Measurements from ENCODE around the gene LAMB2. TPM values are rescaled to one million over a fixed set of nuclear protein-coding genes. Genes with fewer than 3 reads are reported as not detected.
A peak's percentile ranks its signal among the peaks of the same experiment; 100 is the strongest.

The LAMB2 gene
- total RNA-seq, 1 experiment from 2014 or later, result 118 TPM

GRCh38 chr3:49151610-49152009, 18.8 kb upstream of the LAMB2 start:
- POLR2A ChIA-PET, result no interaction called here
- CTCF ChIA-PET, result no interaction called here
- H3K27ac Mint-ChIP-seq, result peak overlapping the region; percentile 37; the same call in 1 of the 2 replicates
- DNase-seq (ENCODE audit: low spot score) (no peak), ATAC-seq (peak; percentile 63)
- no peaks in the 10 kb centered on the region for H3K36me3 Mint-ChIP-seq
- H3K9me3 Mint-ChIP-seq, result no peaks in the 10 kb centered on the region
- H3K4me1 Mint-ChIP-seq, result peaks cover 4% of the 10 kb centered on the region; the same call in 1 of the 2 replicates
- TF ChIP-seq ZNF416 (CRISPR knock-in tag; IDR thresholded peaks at IDR 0.05), result no peak
- no peak for TF ChIP-seq ESRRA (CRISPR knock-in tag; IDR thresholded peaks at IDR 0.05; ENCODE audit: borderline replicate concordance)
- TF ChIP-seq, protein P1, sequence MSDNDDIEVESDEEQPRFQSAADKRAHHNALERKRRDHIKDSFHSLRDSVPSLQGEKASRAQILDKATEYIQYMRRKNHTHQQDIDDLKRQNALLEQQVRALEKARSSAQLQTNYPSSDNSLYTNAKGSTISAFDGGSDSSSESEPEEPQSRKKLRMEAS (CRISPR knock-in tag; IDR thresholded peaks at IDR 0.05), result no peak
- TF ChIP-seq, protein P2, sequence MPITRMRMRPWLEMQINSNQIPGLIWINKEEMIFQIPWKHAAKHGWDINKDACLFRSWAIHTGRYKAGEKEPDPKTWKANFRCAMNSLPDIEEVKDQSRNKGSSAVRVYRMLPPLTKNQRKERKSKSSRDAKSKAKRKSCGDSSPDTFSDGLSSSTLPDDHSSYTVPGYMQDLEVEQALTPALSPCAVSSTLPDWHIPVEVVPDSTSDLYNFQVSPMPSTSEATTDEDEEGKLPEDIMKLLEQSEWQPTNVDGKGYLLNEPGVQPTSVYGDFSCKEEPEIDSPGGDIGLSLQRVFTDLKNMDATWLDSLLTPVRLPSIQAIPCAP (CRISPR knock-in tag; IDR thresholded peaks at IDR 0.05), result no peak
- no peak for TF ChIP-seq GABPB1 (CRISPR knock-in tag; IDR thresholded peaks at IDR 0.05)
- TF ChIP-seq GTF2I (CRISPR knock-in tag; conservative IDR thresholded peaks at IDR 0.05), result no peak
- TF ChIP-seq, protein P3, sequence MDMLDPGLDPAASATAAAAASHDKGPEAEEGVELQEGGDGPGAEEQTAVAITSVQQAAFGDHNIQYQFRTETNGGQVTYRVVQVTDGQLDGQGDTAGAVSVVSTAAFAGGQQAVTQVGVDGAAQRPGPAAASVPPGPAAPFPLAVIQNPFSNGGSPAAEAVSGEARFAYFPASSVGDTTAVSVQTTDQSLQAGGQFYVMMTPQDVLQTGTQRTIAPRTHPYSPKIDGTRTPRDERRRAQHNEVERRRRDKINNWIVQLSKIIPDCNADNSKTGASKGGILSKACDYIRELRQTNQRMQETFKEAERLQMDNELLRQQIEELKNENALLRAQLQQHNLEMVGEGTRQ (CRISPR knock-in tag; IDR thresholded peaks at IDR 0.05), result no peak
- TF ChIP-seq OVOL2 (CRISPR knock-in tag; IDR thresholded peaks at IDR 0.05; ENCODE audit: borderline replicate concordance), result no peak
- TF ChIP-seq SMAD3 (CRISPR knock-in tag; IDR thresholded peaks at IDR 0.05; ENCODE audit: borderline replicate concordance), result no peak
- TF ChIP-seq HMGA2 (CRISPR knock-in tag; IDR thresholded peaks at IDR 0.05), result no peak
- TF ChIP-seq ELF4 (CRISPR knock-in tag; IDR thresholded peaks at IDR 0.05; ENCODE audit: low read depth), result no peak
- TF ChIP-seq SP1 (CRISPR knock-in tag; conservative IDR thresholded peaks at IDR 0.05), result no peak
- TF ChIP-seq ZNF396 (CRISPR knock-in tag; IDR thresholded peaks at IDR 0.05; ENCODE audit: borderline replicate concordance), result no peak
- TF ChIP-seq, protein P4, sequence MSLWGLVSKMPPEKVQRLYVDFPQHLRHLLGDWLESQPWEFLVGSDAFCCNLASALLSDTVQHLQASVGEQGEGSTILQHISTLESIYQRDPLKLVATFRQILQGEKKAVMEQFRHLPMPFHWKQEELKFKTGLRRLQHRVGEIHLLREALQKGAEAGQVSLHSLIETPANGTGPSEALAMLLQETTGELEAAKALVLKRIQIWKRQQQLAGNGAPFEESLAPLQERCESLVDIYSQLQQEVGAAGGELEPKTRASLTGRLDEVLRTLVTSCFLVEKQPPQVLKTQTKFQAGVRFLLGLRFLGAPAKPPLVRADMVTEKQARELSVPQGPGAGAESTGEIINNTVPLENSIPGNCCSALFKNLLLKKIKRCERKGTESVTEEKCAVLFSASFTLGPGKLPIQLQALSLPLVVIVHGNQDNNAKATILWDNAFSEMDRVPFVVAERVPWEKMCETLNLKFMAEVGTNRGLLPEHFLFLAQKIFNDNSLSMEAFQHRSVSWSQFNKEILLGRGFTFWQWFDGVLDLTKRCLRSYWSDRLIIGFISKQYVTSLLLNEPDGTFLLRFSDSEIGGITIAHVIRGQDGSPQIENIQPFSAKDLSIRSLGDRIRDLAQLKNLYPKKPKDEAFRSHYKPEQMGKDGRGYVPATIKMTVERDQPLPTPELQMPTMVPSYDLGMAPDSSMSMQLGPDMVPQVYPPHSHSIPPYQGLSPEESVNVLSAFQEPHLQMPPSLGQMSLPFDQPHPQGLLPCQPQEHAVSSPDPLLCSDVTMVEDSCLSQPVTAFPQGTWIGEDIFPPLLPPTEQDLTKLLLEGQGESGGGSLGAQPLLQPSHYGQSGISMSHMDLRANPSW (CRISPR knock-in tag; conservative IDR thresholded peaks at IDR 0.05; ENCODE audit: low read depth), result no peak
- H3K27me3 Mint-ChIP-seq (ENCODE audit: low read depth), result peaks cover 57% of the 10 kb centered on the region
- no peak overlapping the region for H3K4me3 Mint-ChIP-seq

- DNase-seq (ENCODE audit: low spot score), result no peak
- Mint-ChIP-seq H3K9me3 (peaks cover 3% of the 10 kb centered on the region), H3K27me3 (ENCODE audit: low read depth) (peaks cover 55% of the 10 kb centered on the region), H3K4me3 (no peak overlapping the region), H3K36me3 (peaks cover under 1% of the 10 kb centered on the region; the same call in 1 of the 2 replicates), H3K4me1 (peaks cover 4% of the 10 kb centered on the region; the same call in 1 of the 2 replicates), H3K27ac (no peak overlapping the region)
- ChIA-PET POLR2A (no interaction called here), CTCF (interaction anchor here (0.5 to 1.1 kb wide), 3 partner anchors 23 to 277 kb away, joined by 3 to 5 read pairs (median 3); partner anchors contain the start of gene KLHDC8B)
- ATAC-seq, result no peak
- TF ChIP-seq GTF2I (CRISPR knock-in tag; conservative IDR thresholded peaks at IDR 0.05) (no peak), GABPB1 (CRISPR knock-in tag; IDR thresholded peaks at IDR 0.05) (no peak), ETV6 (CRISPR knock-in tag; IDR thresholded peaks at IDR 0.05) (no peak), SMAD3 (CRISPR knock-in tag; IDR thresholded peaks at IDR 0.05; ENCODE audit: borderline replicate concordance) (no peak), MXD4 (CRISPR knock-in tag; IDR thresholded peaks at IDR 0.05; ENCODE audit: borderline replicate concordance) (no peak), ZNF232 (CRISPR knock-in tag; IDR thresholded peaks at IDR 0.05) (no peak), ATF6 (CRISPR knock-in tag; IDR thresholded peaks at IDR 0.05) (no peak), ZNF121 (CRISPR knock-in tag; IDR thresholded peaks at IDR 0.05) (no peak), SMAD4 (CRISPR knock-in tag; IDR thresholded peaks at IDR 0.05) (no peak), MYBL2 (CRISPR knock-in tag; IDR thresholded peaks at IDR 0.05) (no peak)
- TF ChIP-seq, protein P5, sequence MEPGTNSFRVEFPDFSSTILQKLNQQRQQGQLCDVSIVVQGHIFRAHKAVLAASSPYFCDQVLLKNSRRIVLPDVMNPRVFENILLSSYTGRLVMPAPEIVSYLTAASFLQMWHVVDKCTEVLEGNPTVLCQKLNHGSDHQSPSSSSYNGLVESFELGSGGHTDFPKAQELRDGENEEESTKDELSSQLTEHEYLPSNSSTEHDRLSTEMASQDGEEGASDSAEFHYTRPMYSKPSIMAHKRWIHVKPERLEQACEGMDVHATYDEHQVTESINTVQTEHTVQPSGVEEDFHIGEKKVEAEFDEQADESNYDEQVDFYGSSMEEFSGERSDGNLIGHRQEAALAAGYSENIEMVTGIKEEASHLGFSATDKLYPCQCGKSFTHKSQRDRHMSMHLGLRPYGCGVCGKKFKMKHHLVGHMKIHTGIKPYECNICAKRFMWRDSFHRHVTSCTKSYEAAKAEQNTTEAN (CRISPR knock-in tag; IDR thresholded peaks at IDR 0.05), result no peak
- TF ChIP-seq, protein P6, sequence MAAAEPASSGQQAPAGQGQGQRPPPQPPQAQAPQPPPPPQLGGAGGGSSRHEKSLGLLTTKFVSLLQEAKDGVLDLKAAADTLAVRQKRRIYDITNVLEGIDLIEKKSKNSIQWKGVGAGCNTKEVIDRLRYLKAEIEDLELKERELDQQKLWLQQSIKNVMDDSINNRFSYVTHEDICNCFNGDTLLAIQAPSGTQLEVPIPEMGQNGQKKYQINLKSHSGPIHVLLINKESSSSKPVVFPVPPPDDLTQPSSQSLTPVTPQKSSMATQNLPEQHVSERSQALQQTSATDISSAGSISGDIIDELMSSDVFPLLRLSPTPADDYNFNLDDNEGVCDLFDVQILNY (CRISPR knock-in tag; IDR thresholded peaks at IDR 0.05), result no peak
- TF ChIP-seq, protein P7, sequence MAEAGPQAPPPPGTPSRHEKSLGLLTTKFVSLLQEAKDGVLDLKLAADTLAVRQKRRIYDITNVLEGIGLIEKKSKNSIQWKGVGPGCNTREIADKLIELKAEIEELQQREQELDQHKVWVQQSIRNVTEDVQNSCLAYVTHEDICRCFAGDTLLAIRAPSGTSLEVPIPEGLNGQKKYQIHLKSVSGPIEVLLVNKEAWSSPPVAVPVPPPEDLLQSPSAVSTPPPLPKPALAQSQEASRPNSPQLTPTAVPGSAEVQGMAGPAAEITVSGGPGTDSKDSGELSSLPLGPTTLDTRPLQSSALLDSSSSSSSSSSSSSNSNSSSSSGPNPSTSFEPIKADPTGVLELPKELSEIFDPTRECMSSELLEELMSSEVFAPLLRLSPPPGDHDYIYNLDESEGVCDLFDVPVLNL (CRISPR knock-in tag; IDR thresholded peaks at IDR 0.05; ENCODE audit: borderline replicate concordance, low read depth), result no peak
- TF ChIP-seq, protein P8, sequence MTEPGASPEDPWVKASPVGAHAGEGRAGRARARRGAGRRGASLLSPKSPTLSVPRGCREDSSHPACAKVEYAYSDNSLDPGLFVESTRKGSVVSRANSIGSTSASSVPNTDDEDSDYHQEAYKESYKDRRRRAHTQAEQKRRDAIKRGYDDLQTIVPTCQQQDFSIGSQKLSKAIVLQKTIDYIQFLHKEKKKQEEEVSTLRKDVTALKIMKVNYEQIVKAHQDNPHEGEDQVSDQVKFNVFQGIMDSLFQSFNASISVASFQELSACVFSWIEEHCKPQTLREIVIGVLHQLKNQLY (CRISPR knock-in tag; IDR thresholded peaks at IDR 0.05), result no peak
These were observed 15.3 kb upstream of the LAMB2 start for GRCh38 chr3:49148159-49148558.
